Brain microvascular endothelial cell (primary cell): ENCODE measurements around the gene CCL24.

Experiments
- DNase-seq: peaks from one replicate; pipeline ENCODE4 v3.0.0-alpha.2; 2020
- H3K27ac ChIP-seq: fragments of 250-450 bp; sonication (Bioruptor Pico); 2 replicates; pipeline ENCODE4 v1.5.1; 2020; ENCODE audit warnings: mild to moderate bottlenecking, moderate library complexity
- H3K27me3 ChIP-seq: fragments of 250-450 bp; sonication (Bioruptor Pico); replicated peaks from 2 replicates; pipeline ENCODE4 v1.5.1; 2020; ENCODE audit warnings: mild to moderate bottlenecking
- H3K36me3 ChIP-seq: fragments of 250-450 bp; sonication (Bioruptor Pico); replicated peaks from 2 replicates; pipeline ENCODE4 v1.5.1; 2020; ENCODE audit warnings: mild to moderate bottlenecking
- H3K4me3 ChIP-seq: 2 replicates; pipeline ENCODE4 v1.5.1; 2011; ENCODE audit warnings: low read depth, mild to moderate bottlenecking, control low read depth, low read length, moderate library complexity
- in situ Hi-C: cut with HindIII; loops from 2 replicates; pipeline ENCODE4 v1.10.0; 2017; ENCODE audit warnings: low sequenced_read_pairs, low pct_ligation_motif_present
- TF ChIP-seq, protein P1 (sequence below): IDR thresholded peaks from 2 replicates; pipeline ENCODE4 v1.5.1; 2011; ENCODE audit warnings: low read depth, mild to moderate bottlenecking, moderate library complexity, low read length, control low read depth, inconsistent platforms; ENCODE audit errors: missing control alignments

Gene CCL24

DNA sequence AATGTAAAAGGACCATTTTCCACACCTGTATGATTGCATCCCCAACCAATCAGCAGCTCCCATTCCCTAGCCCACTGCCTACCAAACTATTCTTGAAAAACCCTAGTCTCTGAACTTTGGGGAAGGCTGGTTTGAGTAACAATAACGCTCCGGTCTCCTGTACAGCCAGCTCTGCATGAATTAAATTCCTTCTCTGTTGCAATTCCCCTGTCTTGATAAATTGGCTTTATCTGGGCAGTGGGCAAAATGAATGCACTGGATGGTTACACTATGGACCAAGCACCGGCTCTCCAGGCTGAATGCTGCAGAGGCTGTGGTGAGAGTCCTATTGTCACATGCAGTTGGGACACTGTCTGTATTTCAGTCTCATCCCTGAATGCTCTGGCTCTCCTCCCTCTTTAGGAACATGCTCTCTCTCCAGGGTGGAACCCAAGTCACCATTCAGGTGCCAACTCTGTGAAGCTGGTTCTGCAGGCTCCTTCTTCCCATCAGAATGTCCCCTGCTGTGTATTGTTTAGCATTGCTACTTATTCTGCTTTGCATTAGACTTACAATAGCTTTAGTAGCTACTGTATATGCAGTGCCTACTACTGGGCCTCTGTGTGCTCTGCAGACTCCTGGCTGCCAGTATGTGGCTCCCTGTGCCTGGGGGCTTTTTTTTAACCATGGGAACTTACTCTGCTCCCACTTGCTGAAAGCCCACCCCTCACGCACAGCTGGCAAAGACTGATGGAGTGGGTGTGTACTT lies 6.9 kb downstream of the CCL24 start:
- Histone ChIP-seq H3K27me3 (no peaks in the 10 kb centered on the region), H3K27ac (no peak overlapping the region), H3K36me3 (no peaks in the 10 kb centered on the region), H3K4me3 (no peak overlapping the region)
- TF ChIP-seq, protein P1, sequence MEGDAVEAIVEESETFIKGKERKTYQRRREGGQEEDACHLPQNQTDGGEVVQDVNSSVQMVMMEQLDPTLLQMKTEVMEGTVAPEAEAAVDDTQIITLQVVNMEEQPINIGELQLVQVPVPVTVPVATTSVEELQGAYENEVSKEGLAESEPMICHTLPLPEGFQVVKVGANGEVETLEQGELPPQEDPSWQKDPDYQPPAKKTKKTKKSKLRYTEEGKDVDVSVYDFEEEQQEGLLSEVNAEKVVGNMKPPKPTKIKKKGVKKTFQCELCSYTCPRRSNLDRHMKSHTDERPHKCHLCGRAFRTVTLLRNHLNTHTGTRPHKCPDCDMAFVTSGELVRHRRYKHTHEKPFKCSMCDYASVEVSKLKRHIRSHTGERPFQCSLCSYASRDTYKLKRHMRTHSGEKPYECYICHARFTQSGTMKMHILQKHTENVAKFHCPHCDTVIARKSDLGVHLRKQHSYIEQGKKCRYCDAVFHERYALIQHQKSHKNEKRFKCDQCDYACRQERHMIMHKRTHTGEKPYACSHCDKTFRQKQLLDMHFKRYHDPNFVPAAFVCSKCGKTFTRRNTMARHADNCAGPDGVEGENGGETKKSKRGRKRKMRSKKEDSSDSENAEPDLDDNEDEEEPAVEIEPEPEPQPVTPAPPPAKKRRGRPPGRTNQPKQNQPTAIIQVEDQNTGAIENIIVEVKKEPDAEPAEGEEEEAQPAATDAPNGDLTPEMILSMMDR = no peak
- in situ Hi-C loops = no loop called here
- no peak for DNase-seq

DNA sequence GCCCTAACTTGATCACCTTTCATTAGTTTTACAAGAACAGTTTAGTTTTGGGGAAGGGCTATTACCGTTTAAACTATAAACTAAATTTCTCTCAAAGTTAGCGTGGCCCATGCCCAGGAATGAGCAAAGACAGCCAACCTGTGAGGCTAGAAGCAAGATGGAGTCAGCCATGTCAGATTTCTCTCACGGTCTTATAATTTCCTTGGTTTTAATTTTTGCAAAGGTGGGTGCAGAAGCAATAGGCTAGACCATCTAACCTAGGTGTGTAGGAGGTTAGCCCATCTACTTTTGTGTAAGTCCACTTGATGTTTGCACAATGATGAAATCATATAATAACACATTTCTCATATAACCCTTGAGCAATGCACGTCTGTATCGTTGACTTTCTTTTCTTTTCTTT lies 8.9 kb downstream of the CCL24 start:
- TF ChIP-seq, protein P1 = no peak
- Histone ChIP-seq H3K27me3 (no peaks in the 10 kb centered on the region), H3K27ac (no peak overlapping the region), H3K36me3 (no peaks in the 10 kb centered on the region), H3K4me3 (no peak overlapping the region)
- DNase-seq = no peak
- in situ Hi-C loops = no loop called here

DNA sequence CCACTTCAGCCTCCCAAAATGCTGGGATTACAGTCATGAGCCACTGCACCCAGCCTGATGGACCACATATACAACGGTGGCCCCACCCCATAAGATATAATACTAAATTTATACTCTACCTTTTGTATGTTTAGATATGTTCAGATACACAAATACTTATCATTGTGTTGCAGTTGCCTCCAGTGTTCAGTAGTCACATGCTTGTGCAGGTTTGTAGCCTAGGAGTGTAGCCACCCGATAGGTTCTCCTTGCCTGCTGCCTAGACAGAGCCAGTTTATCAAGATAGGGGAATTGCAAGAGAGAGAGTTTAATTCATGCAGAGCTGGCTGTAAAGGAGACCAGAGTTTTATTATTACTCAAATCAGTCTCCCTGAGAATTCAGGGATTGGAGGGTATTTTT lies 9.6 kb downstream of the CCL24 start:
- H3K36me3 ChIP-seq = no peaks in the 10 kb centered on the region
- no peaks in the 10 kb centered on the region for H3K27me3 ChIP-seq
- H3K4me3 ChIP-seq = no peak overlapping the region
- in situ Hi-C loops = no loop called here
- no peak for DNase-seq
- H3K27ac ChIP-seq = no peak overlapping the region
- TF ChIP-seq, protein P1 = no peak

DNA sequence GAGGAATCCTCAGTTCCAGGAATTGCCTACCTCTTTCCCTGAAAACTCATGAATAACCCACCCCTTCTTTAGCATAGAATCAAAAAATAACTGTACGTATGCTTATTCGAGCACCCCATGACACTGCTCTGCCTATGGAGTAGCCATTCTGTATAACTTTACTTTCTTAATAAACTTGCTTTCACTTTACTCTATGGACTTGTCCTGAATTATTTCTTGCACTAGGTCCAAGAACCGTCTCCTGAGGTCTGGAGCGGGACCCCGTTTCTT lies 11.1 kb downstream of the CCL24 start:
- in situ Hi-C loops = no loop called here
- no peak for DNase-seq
- H3K27ac ChIP-seq = no peak overlapping the region
- TF ChIP-seq, protein P1 = no peak
- no peaks in the 10 kb centered on the region for H3K36me3 ChIP-seq
- no peak overlapping the region for H3K4me3 ChIP-seq
- H3K27me3 ChIP-seq = no peaks in the 10 kb centered on the region

DNA sequence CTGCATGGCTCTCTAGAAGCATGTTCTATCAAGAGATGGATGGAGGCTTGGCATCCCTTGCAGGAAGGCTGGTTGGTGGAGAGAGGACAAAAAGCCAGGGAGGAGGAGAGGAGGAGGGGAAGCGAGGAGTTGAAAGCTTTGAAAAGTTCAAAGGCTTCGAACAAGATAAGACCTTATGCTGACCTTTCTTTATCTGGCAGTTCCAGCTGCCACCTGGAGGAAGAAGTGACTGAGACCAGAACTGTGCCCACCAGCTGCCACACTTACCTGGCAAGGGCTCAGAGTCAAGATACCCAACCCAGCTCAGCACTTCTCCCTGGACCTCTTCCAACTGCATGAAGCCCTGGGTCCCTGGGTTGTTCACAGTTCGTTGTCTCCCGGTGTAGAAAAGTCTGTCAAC lies 14.8 kb downstream of the CCL24 start:
- no peak overlapping the region for H3K27ac ChIP-seq
- H3K36me3 ChIP-seq = no peaks in the 10 kb centered on the region
- no peak for DNase-seq
- in situ Hi-C loops = no loop called here
- H3K27me3 ChIP-seq = peaks cover 8% of the 10 kb centered on the region
- TF ChIP-seq, protein P1 = no peak
- no peak overlapping the region for H3K4me3 ChIP-seq

DNA sequence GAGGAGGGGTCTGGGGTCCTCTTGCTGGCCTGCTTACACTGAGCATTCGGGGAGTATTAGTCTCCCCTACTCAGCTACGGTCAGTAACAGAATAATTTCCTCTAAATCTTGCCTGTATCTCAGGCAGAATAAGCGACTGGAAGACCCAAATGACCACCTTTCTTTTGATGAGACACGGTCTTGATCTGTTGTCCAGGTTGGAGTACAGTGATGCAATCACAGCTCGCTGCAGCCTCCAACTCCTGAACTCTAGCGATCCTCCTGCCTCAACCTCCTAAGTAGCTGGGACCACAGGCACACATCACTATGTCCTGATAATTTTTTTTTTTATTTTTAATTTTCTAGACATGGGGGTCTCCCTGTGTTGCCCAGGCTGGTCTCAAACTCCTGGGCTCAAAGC lies 17.2 kb downstream of the CCL24 start:
- peaks cover 8% of the 10 kb centered on the region for H3K27me3 ChIP-seq
- H3K36me3 ChIP-seq = no peaks in the 10 kb centered on the region
- TF ChIP-seq, protein P1 = no peak
- H3K27ac ChIP-seq = no peak overlapping the region
- in situ Hi-C loops = no loop called here
- DNase-seq = no peak
- H3K4me3 ChIP-seq = no peak overlapping the region
